Upper lobe of left lung (tissue), 6 donors: ENCODE measurements around the gene ANKRD34B. TPM values are rescaled to one million over a fixed set of nuclear protein-coding genes. Genes with fewer than 3 reads are reported as not detected.

Source experiments
- ATAC-seq, 2 donors: fragments of 200-7000 bp; cut with Tn5 transposase; one replicate each; pipeline ENCODE4 v1.9.1; 2022; ENCODE audit warnings: mild to moderate bottlenecking in 2 of 2, moderate library complexity in 2 of 2; ENCODE audit not compliant: low FRiP score in 2 of 2
- DNase-seq, 2 donors: peaks; one replicate each; pipeline ENCODE4 v3.0.0-alpha.2; 2019 to 2020
- H3K27ac ChIP-seq, 4 donors: fragments of 200-600 bp; sonication (generic); one replicate each; pipeline ENCODE4 v1.5.1; 2016 to 2019
- H3K27me3 ChIP-seq, 4 donors: fragments of 200-600 bp; sonication (generic); one replicate each; pipeline ENCODE4 v1.5.1; 2017 to 2019
- H3K36me3 ChIP-seq, 4 donors: fragments of 200-600 bp; sonication (generic); one replicate each; pipeline ENCODE4 v1.5.1; 2016 to 2019
- H3K4me1 ChIP-seq, 4 donors: fragments of 200-600 bp; sonication (generic); one replicate each; pipeline ENCODE4 v1.5.1; 2018 to 2019
- H3K4me3 ChIP-seq, 4 donors: fragments of 200-600 bp; sonication (generic); one replicate each; pipeline ENCODE4 v1.5.1; 2017 to 2019; ENCODE audit warnings: mild to moderate bottlenecking in 2 of 4, moderate library complexity in 1 of 4
- H3K9me3 ChIP-seq, 4 donors: fragments of 200-600 bp; sonication (generic); one replicate each; pipeline ENCODE4 v1.5.1; 2018 to 2019
- EP300 ChIP-seq, 4 donors: sonication (generic); formaldehyde crosslinking; IDR thresholded peaks; one replicate each; pipeline ENCODE4 v1.5.1; 2017; ENCODE audit warnings: antibody characterized with exemption in 4 of 4, control low read depth in 2 of 4
- POLR2A ChIP-seq, 4 donors: fragments of 450-650 bp; IDR thresholded peaks; one replicate each; pipeline ENCODE4 v1.5.1; 2016 to 2017; ENCODE audit warnings: antibody characterized with exemption in 4 of 4, mild to moderate bottlenecking in 2 of 4
- POLR2AphosphoS5 ChIP-seq, 2 donors: sonication (generic); formaldehyde crosslinking; IDR thresholded peaks; one replicate each; pipeline ENCODE4 v1.5.1; 2017; ENCODE audit warnings: antibody characterized with exemption in 2 of 2
- WGBS, 2 donors: methylation state at CpG; one replicate each; pipeline ENCODE4 v1.1.5; 2017 to 2018; 5-methylcytosine and 5-hydroxymethylcytosine counted together
- total RNA-seq, 6 donors: library from RNA; depleted of rRNA in 4 of 6; stranded (reverse); fragments of >200 nt in 4 of 6; gene quantifications; one replicate each; pipeline versions ENCODE4 v1.1.0 to v1.2.1, GENCODE V29; 2016 to 2021
- TF ChIP-seq, protein P1 (sequence below), 6 experiments: fragments of 450-650 bp in 4 of 6; fragments of 200-600 bp in 2 of 6; sonication (generic) in 2 of 6; IDR thresholded peaks; one replicate each; pipeline ENCODE4 v1.5.1; 2016 to 2019; ENCODE audit warnings: antibody characterized with exemption in 6 of 6
- donor health status: DM: no; HTN: no; CAD: no; lungs with moderate emphysema.
- donor health status: DM: no; HTN: yes; CAD: no; lungs with severe emphysema.

ANKRD34B gene
- total RNA-seq, 6 donors from 2014 or later = 0.14 to 0.67 (median 0.47) TPM; not detected in 3

DNA sequence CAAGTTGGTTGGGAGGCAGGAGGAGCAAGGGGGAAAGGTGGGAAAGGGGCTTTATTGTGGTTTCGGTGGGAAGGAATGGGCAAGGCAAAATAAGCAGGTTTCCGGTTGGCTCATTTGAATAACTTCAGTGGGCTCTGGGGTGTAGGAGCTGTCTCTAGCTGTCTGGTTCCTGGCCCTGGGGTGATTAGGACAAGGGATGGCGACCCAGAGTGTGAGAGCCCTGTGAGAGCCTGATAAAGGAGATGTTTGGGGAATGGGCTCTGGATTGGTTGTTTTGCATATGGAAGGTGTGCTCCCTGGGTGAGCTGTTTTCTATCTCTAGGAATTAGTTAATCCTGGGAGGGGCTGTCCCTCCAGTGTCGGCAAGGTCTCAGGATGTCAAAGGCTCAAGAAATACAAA is 15.4 kb downstream of the ANKRD34B start:
- H3K9me3 ChIP-seq = no peaks in the 10 kb centered on the region
- 52 to 55% methylated on average over 4 of the region's 4 CpGs for WGBS, 2 donors
- TF ChIP-seq POLR2A (IDR thresholded peaks at IDR 0.05) (no peak), POLR2AphosphoS5 (IDR thresholded peaks at IDR 0.05) (no peak), EP300 (IDR thresholded peaks at IDR 0.05) (no peak)
- TF ChIP-seq, protein P1, sequence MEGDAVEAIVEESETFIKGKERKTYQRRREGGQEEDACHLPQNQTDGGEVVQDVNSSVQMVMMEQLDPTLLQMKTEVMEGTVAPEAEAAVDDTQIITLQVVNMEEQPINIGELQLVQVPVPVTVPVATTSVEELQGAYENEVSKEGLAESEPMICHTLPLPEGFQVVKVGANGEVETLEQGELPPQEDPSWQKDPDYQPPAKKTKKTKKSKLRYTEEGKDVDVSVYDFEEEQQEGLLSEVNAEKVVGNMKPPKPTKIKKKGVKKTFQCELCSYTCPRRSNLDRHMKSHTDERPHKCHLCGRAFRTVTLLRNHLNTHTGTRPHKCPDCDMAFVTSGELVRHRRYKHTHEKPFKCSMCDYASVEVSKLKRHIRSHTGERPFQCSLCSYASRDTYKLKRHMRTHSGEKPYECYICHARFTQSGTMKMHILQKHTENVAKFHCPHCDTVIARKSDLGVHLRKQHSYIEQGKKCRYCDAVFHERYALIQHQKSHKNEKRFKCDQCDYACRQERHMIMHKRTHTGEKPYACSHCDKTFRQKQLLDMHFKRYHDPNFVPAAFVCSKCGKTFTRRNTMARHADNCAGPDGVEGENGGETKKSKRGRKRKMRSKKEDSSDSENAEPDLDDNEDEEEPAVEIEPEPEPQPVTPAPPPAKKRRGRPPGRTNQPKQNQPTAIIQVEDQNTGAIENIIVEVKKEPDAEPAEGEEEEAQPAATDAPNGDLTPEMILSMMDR (IDR thresholded peaks at IDR 0.05) = no peak

DNA sequence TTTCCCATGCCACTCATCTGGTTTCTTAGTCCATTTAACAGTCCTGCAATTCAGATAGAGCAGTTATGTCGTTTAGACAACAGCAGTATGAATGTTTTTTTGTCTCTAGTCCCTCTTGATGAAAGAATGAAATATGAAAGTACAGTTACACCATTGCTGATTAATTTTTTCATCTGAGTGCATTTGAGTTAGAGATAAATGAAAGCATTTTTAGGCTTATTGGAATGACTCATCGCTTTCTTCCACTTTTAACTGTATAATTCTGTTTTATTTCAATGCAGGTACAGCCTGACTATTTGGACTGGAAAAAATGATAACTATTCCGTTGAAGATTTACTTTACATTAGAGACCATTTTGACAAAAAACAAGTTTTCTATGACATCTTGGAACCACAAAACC is 28.7 kb downstream of the ANKRD34B start:
- ATAC-seq (no peak), DNase-seq (no peak)
- no peaks in the 10 kb centered on the region for H3K27me3 ChIP-seq
- no peak overlapping the region for H3K4me3 ChIP-seq
- 72 to 89% methylated on average over 3 of the region's 3 CpGs for WGBS, 2 donors
- H3K4me1 ChIP-seq = no peaks in the 10 kb centered on the region
- no peaks in the 10 kb centered on the region for H3K9me3 ChIP-seq
- no peak overlapping the region for H3K27ac ChIP-seq
- TF ChIP-seq POLR2A (IDR thresholded peaks at IDR 0.05) = no peak
- no peak for TF ChIP-seq EP300 (IDR thresholded peaks at IDR 0.05)
- no peak for TF ChIP-seq POLR2AphosphoS5 (IDR thresholded peaks at IDR 0.05)
- TF ChIP-seq, protein P1 (IDR thresholded peaks at IDR 0.05) = no peak
- no peaks in the 10 kb centered on the region for H3K36me3 ChIP-seq

More for the DNA sequence above, 15.4 kb downstream of the ANKRD34B start:
- Histone ChIP-seq H3K4me3 (no peak overlapping the region), H3K4me1 (no peaks in the 10 kb centered on the region), H3K36me3 (no peaks in the 10 kb centered on the region), H3K27me3 (no peaks in the 10 kb centered on the region), H3K27ac (no peak overlapping the region)
- ATAC-seq = no peak
- DNase-seq = no peak

DNA sequence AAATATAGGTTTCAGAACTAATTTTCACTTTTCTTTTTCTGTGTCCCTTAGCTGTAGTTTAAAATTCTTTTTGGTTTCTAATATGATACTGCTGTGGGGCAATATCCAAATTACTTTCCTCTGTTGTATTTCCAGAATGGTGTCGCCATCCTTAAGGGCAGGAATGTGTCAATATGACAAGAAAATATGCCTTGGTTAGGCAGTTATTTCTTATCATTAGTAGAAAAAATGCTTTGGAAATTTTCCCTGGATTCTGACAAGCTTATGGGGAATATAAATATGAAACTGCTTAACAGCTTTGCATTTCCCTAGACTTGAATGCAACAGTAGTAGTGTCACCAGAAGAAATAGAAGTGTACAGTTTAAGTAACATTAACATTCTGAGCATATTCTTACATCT is 29.4 kb downstream of the ANKRD34B start:
- WGBS, 2 donors = 66 to 75% methylated on average over 1 of the region's 1 CpG
- Histone ChIP-seq H3K4me1 (no peaks in the 10 kb centered on the region), H3K27me3 (no peaks in the 10 kb centered on the region), H3K27ac (no peak overlapping the region), H3K9me3 (no peaks in the 10 kb centered on the region), H3K36me3 (no peaks in the 10 kb centered on the region), H3K4me3 (no peak overlapping the region)
- TF ChIP-seq, protein P1 (IDR thresholded peaks at IDR 0.05) = no peak
- no peak for TF ChIP-seq POLR2A (IDR thresholded peaks at IDR 0.05)
- TF ChIP-seq POLR2AphosphoS5 (IDR thresholded peaks at IDR 0.05) = no peak
- TF ChIP-seq EP300 (IDR thresholded peaks at IDR 0.05) = no peak
- ATAC-seq = no peak
- DNase-seq = no peak

DNA sequence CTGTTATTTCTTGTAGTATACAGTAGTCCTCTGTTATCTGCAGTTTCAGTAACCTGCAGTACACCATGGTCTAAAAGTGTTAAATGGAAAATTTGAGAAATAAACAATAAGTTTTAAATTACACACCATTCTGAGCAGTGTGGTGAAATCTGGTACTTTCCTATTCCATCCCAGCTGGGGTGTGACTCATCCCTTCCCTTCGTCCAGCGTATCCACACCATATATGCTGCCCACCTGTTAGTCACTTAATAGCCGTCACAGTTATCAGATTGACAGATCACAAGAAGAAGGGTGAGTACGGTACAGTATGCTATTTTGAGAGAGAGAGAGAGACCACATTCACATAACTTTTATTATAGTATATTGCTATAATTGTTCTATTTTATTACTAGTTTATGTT is 53.3 kb downstream of the ANKRD34B start:
- 87 to 89% methylated on average over 4 of the region's 4 CpGs for WGBS, 2 donors
- Histone ChIP-seq H3K4me3 (no peak overlapping the region), H3K27ac (no peak overlapping the region), H3K36me3 (no peaks in the 10 kb centered on the region), H3K9me3 (no peaks in the 10 kb centered on the region), H3K4me1 (no peaks in the 10 kb centered on the region), H3K27me3 (no peaks in the 10 kb centered on the region)
- TF ChIP-seq EP300 (IDR thresholded peaks at IDR 0.05) = no peak
- no peak for TF ChIP-seq POLR2A (IDR thresholded peaks at IDR 0.05)
- no peak for TF ChIP-seq POLR2AphosphoS5 (IDR thresholded peaks at IDR 0.05)
- TF ChIP-seq, protein P1 (IDR thresholded peaks at IDR 0.05) = no peak
- no peak for DNase-seq
- ATAC-seq = no peak

GRCh38 chr5:80509362-80509761 is 60.7 kb downstream of the ANKRD34B start:
- Histone ChIP-seq H3K27me3 (no peaks in the 10 kb centered on the region), H3K4me1 (no peaks in the 10 kb centered on the region), H3K36me3 (no peaks in the 10 kb centered on the region), H3K27ac (no peak overlapping the region), H3K9me3 (no peaks in the 10 kb centered on the region), H3K4me3 (no peak overlapping the region)
- TF ChIP-seq POLR2A (IDR thresholded peaks at IDR 0.05) (no peak), POLR2AphosphoS5 (IDR thresholded peaks at IDR 0.05) (no peak), EP300 (IDR thresholded peaks at IDR 0.05) (no peak)
- TF ChIP-seq, protein P1 (IDR thresholded peaks at IDR 0.05) = no peak
- no peak for DNase-seq
- WGBS, 2 donors = 89 to 91% methylated on average over 4 of the region's 4 CpGs
- ATAC-seq = no peak
